ENCODE measurements around the gene ESCO1.
A peak's percentile ranks its signal among the peaks of the same experiment; 100 is the strongest.
"Not testable (repeated sequence)": the region's sequence is repeated elsewhere in the genome, so short reads cannot be mapped to it uniquely, and the experiment has no call there.

The ESCO1 gene

GRCh38 chr18:21612125-21613039 is 11.9 kb upstream of the ESCO1 start, which contains the start of gene SNRPD1:
SNRPD1 (plus strand) TSS chr18:21612314; CDS start chr18:21612430, 116 bp downstream.
- Histone ChIP-seq H3K27ac (ENCODE audit: insufficient read depth, low read length, poor library complexity, severe bottlenecking) (peak within 1 kb of the TSS; percentile 93), H3K36me3 (ENCODE audit: control insufficient read depth, insufficient read depth, low read length) (no peaks in the 10 kb centered on the region), H3K9me3 (ENCODE audit: control insufficient read depth, low read length) (no peaks in the 10 kb centered on the region), H3K27me3 (replicated peaks; ENCODE audit: control insufficient read depth, insufficient read depth, low read length, poor library complexity, severe bottlenecking) (no peaks in the 10 kb centered on the region), H3K4me3 (ENCODE audit: insufficient read depth, low read depth, low read length, poor library complexity, severe bottlenecking) (peak within 1 kb of the TSS; percentile 83), H3K4me1 (ENCODE audit: control insufficient read depth, insufficient read depth, low read length, poor library complexity, severe bottlenecking) (no peaks in the 10 kb centered on the region)
- peak; percentile 66 to 77 (median 76) for DNase-seq

DNA sequence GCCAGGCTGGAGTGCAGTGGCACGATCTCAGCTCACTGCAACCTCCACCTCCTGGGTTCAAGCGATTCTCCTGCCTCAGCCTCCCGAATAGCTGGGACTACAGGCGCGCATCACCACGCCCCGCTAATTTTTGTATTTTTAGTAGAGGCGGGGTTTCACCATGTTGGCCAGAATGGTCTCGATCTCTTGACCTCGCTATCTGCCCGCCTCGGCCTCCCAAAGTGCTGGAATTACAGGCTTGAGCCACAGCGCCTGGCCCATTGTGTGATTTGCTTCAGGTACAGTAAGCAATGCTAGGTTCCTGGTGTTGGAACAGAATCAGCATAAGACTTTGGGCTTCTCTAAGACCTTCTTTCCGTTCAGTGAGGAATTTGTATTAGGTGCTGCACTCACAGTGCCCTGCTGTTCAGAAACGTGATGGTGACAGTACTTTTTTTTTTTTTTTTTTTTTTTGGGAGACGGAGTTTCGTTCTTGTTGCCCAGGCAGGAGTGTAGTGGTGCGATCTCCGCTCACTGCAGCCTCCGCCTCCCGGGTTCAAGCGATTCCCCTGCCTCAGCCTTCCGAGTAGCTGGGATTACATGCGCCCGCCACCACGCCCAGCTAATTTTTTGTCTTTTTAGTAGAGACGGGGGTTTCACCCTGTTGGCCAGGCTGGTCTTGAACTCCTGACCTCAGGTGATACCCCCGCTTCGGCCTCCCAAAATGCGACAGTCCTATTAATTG is 11.1 kb upstream of the ESCO1 start:
- not testable (repeated sequence) for H3K4me1 ChIP-seq (ENCODE audit: control insufficient read depth, insufficient read depth, low read length, poor library complexity, severe bottlenecking); H3K9me3 ChIP-seq (ENCODE audit: control insufficient read depth, low read length); H3K36me3 ChIP-seq (ENCODE audit: control insufficient read depth, insufficient read depth, low read length); DNase-seq; H3K27me3 ChIP-seq (replicated peaks; ENCODE audit: control insufficient read depth, insufficient read depth, low read length, poor library complexity, severe bottlenecking)
- H3K4me3 ChIP-seq (ENCODE audit: insufficient read depth, low read depth, low read length, poor library complexity, severe bottlenecking): peak overlapping the region; percentile 83
- H3K27ac ChIP-seq (ENCODE audit: insufficient read depth, low read length, poor library complexity, severe bottlenecking): peak overlapping the region; percentile 93

- DNase-seq: no peak
- Histone ChIP-seq H3K36me3 (ENCODE audit: control insufficient read depth, insufficient read depth, low read length) (no peaks in the 10 kb centered on the region), H3K9me3 (ENCODE audit: control insufficient read depth, low read length) (no peaks in the 10 kb centered on the region), H3K4me1 (ENCODE audit: control insufficient read depth, insufficient read depth, low read length, poor library complexity, severe bottlenecking) (no peaks in the 10 kb centered on the region), H3K4me3 (ENCODE audit: insufficient read depth, low read depth, low read length, poor library complexity, severe bottlenecking) (no peak overlapping the region), H3K27ac (ENCODE audit: insufficient read depth, low read length, poor library complexity, severe bottlenecking) (peak overlapping the region; percentile 23), H3K27me3 (replicated peaks; ENCODE audit: control insufficient read depth, insufficient read depth, low read length, poor library complexity, severe bottlenecking) (no peaks in the 10 kb centered on the region)
Measured at GRCh38 chr18:21605213-21605612, 4.7 kb upstream of the ESCO1 start.

- Histone ChIP-seq H3K4me1 (ENCODE audit: control insufficient read depth, insufficient read depth, low read length, poor library complexity, severe bottlenecking) (peaks cover under 1% of the 10 kb centered on the region), H3K36me3 (ENCODE audit: control insufficient read depth, insufficient read depth, low read length) (no peaks in the 10 kb centered on the region), H3K27ac (ENCODE audit: insufficient read depth, low read length, poor library complexity, severe bottlenecking) (no peak overlapping the region), H3K9me3 (ENCODE audit: control insufficient read depth, low read length) (no peaks in the 10 kb centered on the region), H3K4me3 (ENCODE audit: insufficient read depth, low read depth, low read length, poor library complexity, severe bottlenecking) (no peak overlapping the region), H3K27me3 (replicated peaks; ENCODE audit: control insufficient read depth, insufficient read depth, low read length, poor library complexity, severe bottlenecking) (no peaks in the 10 kb centered on the region)
- no peak for DNase-seq
Measured at GRCh38 chr18:21604671-21605070, 4.2 kb upstream of the ESCO1 start.

DNA sequence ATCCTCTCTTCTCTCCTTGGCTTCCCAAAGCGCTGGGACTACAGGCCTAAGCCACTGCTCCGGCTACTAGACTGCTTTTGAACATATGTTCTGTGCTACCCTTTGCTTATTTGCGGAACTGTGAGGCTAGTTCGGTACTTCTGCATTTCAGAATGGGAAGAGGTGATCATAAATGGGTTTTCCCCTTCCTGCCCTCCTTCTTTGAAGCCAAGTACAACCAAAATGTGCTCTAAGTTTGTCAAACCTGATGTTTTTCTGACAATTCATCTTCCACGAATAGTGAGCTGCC is 1.7 kb upstream of the ESCO1 start:
- H3K27ac ChIP-seq (ENCODE audit: insufficient read depth, low read length, poor library complexity, severe bottlenecking): no peak overlapping the region
- H3K4me3 ChIP-seq (ENCODE audit: insufficient read depth, low read depth, low read length, poor library complexity, severe bottlenecking): no peak overlapping the region
- H3K9me3 ChIP-seq (ENCODE audit: control insufficient read depth, low read length): no peaks in the 10 kb centered on the region
- no peaks in the 10 kb centered on the region for H3K27me3 ChIP-seq (replicated peaks; ENCODE audit: control insufficient read depth, insufficient read depth, low read length, poor library complexity, severe bottlenecking)
- H3K36me3 ChIP-seq (ENCODE audit: control insufficient read depth, insufficient read depth, low read length): no peaks in the 10 kb centered on the region
- no peak for DNase-seq
- H3K4me1 ChIP-seq (ENCODE audit: control insufficient read depth, insufficient read depth, low read length, poor library complexity, severe bottlenecking): peaks cover 9% of the 10 kb centered on the region

- peaks cover 9% of the 10 kb centered on the region for H3K4me1 ChIP-seq (ENCODE audit: control insufficient read depth, insufficient read depth, low read length, poor library complexity, severe bottlenecking)
- no peaks in the 10 kb centered on the region for H3K36me3 ChIP-seq (ENCODE audit: control insufficient read depth, insufficient read depth, low read length)
- DNase-seq: peak in 1 of 3 donors; percentile 54
- no peaks in the 10 kb centered on the region for H3K9me3 ChIP-seq (ENCODE audit: control insufficient read depth, low read length)
- H3K27ac ChIP-seq (ENCODE audit: insufficient read depth, low read length, poor library complexity, severe bottlenecking): peak overlapping the region; percentile 97
- H3K4me3 ChIP-seq (ENCODE audit: insufficient read depth, low read depth, low read length, poor library complexity, severe bottlenecking): peak overlapping the region; percentile 94
- no peaks in the 10 kb centered on the region for H3K27me3 ChIP-seq (replicated peaks; ENCODE audit: control insufficient read depth, insufficient read depth, low read length, poor library complexity, severe bottlenecking)
Measured at GRCh38 chr18:21599585-21600525, 649 bp downstream of the ESCO1 start.

- H3K36me3 ChIP-seq (ENCODE audit: control insufficient read depth, insufficient read depth, low read length): no peaks in the 10 kb centered on the region
- DNase-seq: no peak
- no peaks in the 10 kb centered on the region for H3K9me3 ChIP-seq (ENCODE audit: control insufficient read depth, low read length)
- H3K27me3 ChIP-seq (replicated peaks; ENCODE audit: control insufficient read depth, insufficient read depth, low read length, poor library complexity, severe bottlenecking): no peaks in the 10 kb centered on the region
- peaks cover 10% of the 10 kb centered on the region for H3K4me1 ChIP-seq (ENCODE audit: control insufficient read depth, insufficient read depth, low read length, poor library complexity, severe bottlenecking)
- H3K27ac ChIP-seq (ENCODE audit: insufficient read depth, low read length, poor library complexity, severe bottlenecking): peak overlapping the region; percentile 97
- peak overlapping the region; percentile 94 for H3K4me3 ChIP-seq (ENCODE audit: insufficient read depth, low read depth, low read length, poor library complexity, severe bottlenecking)
Measured at GRCh38 chr18:21598726-21599584, 1.5 kb downstream of the ESCO1 start.

GRCh38 chr18:21597620-21598019 is 2.9 kb downstream of the ESCO1 start:
- Histone ChIP-seq H3K27ac (ENCODE audit: insufficient read depth, low read length, poor library complexity, severe bottlenecking) (no peak overlapping the region), H3K4me1 (ENCODE audit: control insufficient read depth, insufficient read depth, low read length, poor library complexity, severe bottlenecking) (peaks cover 14% of the 10 kb centered on the region), H3K4me3 (ENCODE audit: insufficient read depth, low read depth, low read length, poor library complexity, severe bottlenecking) (no peak overlapping the region), H3K36me3 (ENCODE audit: control insufficient read depth, insufficient read depth, low read length) (no peaks in the 10 kb centered on the region), H3K9me3 (ENCODE audit: control insufficient read depth, low read length) (no peaks in the 10 kb centered on the region), H3K27me3 (replicated peaks; ENCODE audit: control insufficient read depth, insufficient read depth, low read length, poor library complexity, severe bottlenecking) (no peaks in the 10 kb centered on the region)
- no peak for DNase-seq

Measured in effector memory CD4-positive, alpha-beta T cell (primary cell).